Measurements from ENCODE around the gene AGBL3.

The AGBL3 gene

GRCh38 chr7:135147899-135148721 is 161.8 kb downstream of the AGBL3 start, which contains the start of gene TMEM140:
TSS of gene TMEM140 (plus strand) at chr7:135148072. CDS start at chr7:135164442, 16,370 bp downstream.
- no peaks in the 10 kb centered on the region for H3K36me3 ChIP-seq (ENCODE audit: insufficient read depth, insufficient read length, low read length)
- no peak for DNase-seq (ENCODE audit: low read depth, low spot score)
- H3K27me3 ChIP-seq (ENCODE audit: insufficient read depth, insufficient read length), result no peaks in the 10 kb centered on the region
- no peaks in the 10 kb centered on the region for H3K4me1 ChIP-seq (ENCODE audit: insufficient read depth, insufficient read length)
- no peak within 1 kb of the TSS for H3K9ac ChIP-seq (ENCODE audit: insufficient read length, low read depth)
- H3K4me3 ChIP-seq (ENCODE audit: insufficient read length, low read depth), result no peak within 1 kb of the TSS
- no peak for TF ChIP-seq ZNF274 (IDR thresholded peaks at IDR 0.05; ENCODE audit: low read depth, low read length)
- TF ChIP-seq YY1 (IDR thresholded peaks at IDR 0.05; ENCODE audit: insufficient read depth, insufficient read length), result no peak
- TF ChIP-seq SUZ12 (IDR thresholded peaks at IDR 0.05; ENCODE audit: extremely low read depth, insufficient read depth, insufficient read length), result no peak
- H3K9me3 ChIP-seq (ENCODE audit: insufficient read depth, low read length), result no peaks in the 10 kb centered on the region

GRCh38 chr7:135150072-135150782 is 163.9 kb downstream of the AGBL3 start:
- Histone ChIP-seq H3K4me1 (ENCODE audit: insufficient read depth, insufficient read length) (no peaks in the 10 kb centered on the region), H3K4me3 (ENCODE audit: insufficient read length, low read depth) (no peak overlapping the region)
- TF ChIP-seq SUZ12 (IDR thresholded peaks at IDR 0.05; ENCODE audit: extremely low read depth, insufficient read depth, insufficient read length) (no peak), YY1 (IDR thresholded peaks at IDR 0.05; ENCODE audit: insufficient read depth, insufficient read length) (no peak), ZNF274 (IDR thresholded peaks at IDR 0.05; ENCODE audit: low read depth, low read length) (no peak)

GRCh38 chr7:135151132-135151531 is 164.8 kb downstream of the AGBL3 start:
- peaks cover 7% of the 10 kb centered on the region; the same call in 1 of the 2 replicates for H3K9me3 ChIP-seq (ENCODE audit: insufficient read depth, low read length)
- H3K4me1 ChIP-seq (ENCODE audit: insufficient read depth, insufficient read length), result no peaks in the 10 kb centered on the region
- DNase-seq (ENCODE audit: low read depth, low spot score), result no peak
- no peak for TF ChIP-seq SUZ12 (IDR thresholded peaks at IDR 0.05; ENCODE audit: extremely low read depth, insufficient read depth, insufficient read length)
- no peak for TF ChIP-seq YY1 (IDR thresholded peaks at IDR 0.05; ENCODE audit: insufficient read depth, insufficient read length)
- TF ChIP-seq ZNF274 (IDR thresholded peaks at IDR 0.05; ENCODE audit: low read depth, low read length), result no peak
- H3K36me3 ChIP-seq (ENCODE audit: insufficient read depth, insufficient read length, low read length), result no peaks in the 10 kb centered on the region
- no peaks in the 10 kb centered on the region for H3K27me3 ChIP-seq (ENCODE audit: insufficient read depth, insufficient read length)
- H3K9ac ChIP-seq (ENCODE audit: insufficient read length, low read depth), result no peak overlapping the region
- H3K4me3 ChIP-seq (ENCODE audit: insufficient read length, low read depth), result no peak overlapping the region

More at GRCh38 chr7:135150072-135150782, 163.9 kb downstream of the AGBL3 start:
- Histone ChIP-seq H3K9me3 (ENCODE audit: insufficient read depth, low read length) (no peaks in the 10 kb centered on the region), H3K27me3 (ENCODE audit: insufficient read depth, insufficient read length) (no peaks in the 10 kb centered on the region), H3K9ac (ENCODE audit: insufficient read length, low read depth) (no peak overlapping the region), H3K36me3 (ENCODE audit: insufficient read depth, insufficient read length, low read length) (no peaks in the 10 kb centered on the region)
- no peak for DNase-seq (ENCODE audit: low read depth, low spot score)

GRCh38 chr7:135151533-135151932 is 165.2 kb downstream of the AGBL3 start:
- DNase-seq (ENCODE audit: low read depth, low spot score), result no peak
- no peak for TF ChIP-seq SUZ12 (IDR thresholded peaks at IDR 0.05; ENCODE audit: extremely low read depth, insufficient read depth, insufficient read length)
- TF ChIP-seq YY1 (IDR thresholded peaks at IDR 0.05; ENCODE audit: insufficient read depth, insufficient read length), result no peak
- Histone ChIP-seq H3K27me3 (ENCODE audit: insufficient read depth, insufficient read length) (no peaks in the 10 kb centered on the region), H3K9ac (ENCODE audit: insufficient read length, low read depth) (no peak overlapping the region), H3K36me3 (ENCODE audit: insufficient read depth, insufficient read length, low read length) (no peaks in the 10 kb centered on the region), H3K4me3 (ENCODE audit: insufficient read length, low read depth) (no peak overlapping the region), H3K4me1 (ENCODE audit: insufficient read depth, insufficient read length) (no peaks in the 10 kb centered on the region), H3K9me3 (ENCODE audit: insufficient read depth, low read length) (peaks cover 7% of the 10 kb centered on the region; the same call in 1 of the 2 replicates)

- no peak overlapping the region for H3K4me3 ChIP-seq (ENCODE audit: insufficient read length, low read depth)
- no peak for TF ChIP-seq SUZ12 (IDR thresholded peaks at IDR 0.05; ENCODE audit: extremely low read depth, insufficient read depth, insufficient read length)
- no peak for TF ChIP-seq YY1 (IDR thresholded peaks at IDR 0.05; ENCODE audit: insufficient read depth, insufficient read length)
- no peak for TF ChIP-seq ZNF274 (IDR thresholded peaks at IDR 0.05; ENCODE audit: low read depth, low read length)
- H3K9ac ChIP-seq (ENCODE audit: insufficient read length, low read depth), result no peak overlapping the region
- no peaks in the 10 kb centered on the region for H3K27me3 ChIP-seq (ENCODE audit: insufficient read depth, insufficient read length)
- no peak for DNase-seq (ENCODE audit: low read depth, low spot score)
- H3K4me1 ChIP-seq (ENCODE audit: insufficient read depth, insufficient read length), result no peaks in the 10 kb centered on the region
- H3K36me3 ChIP-seq (ENCODE audit: insufficient read depth, insufficient read length, low read length), result no peaks in the 10 kb centered on the region
- peaks cover 10% of the 10 kb centered on the region; the same call in 1 of the 2 replicates for H3K9me3 ChIP-seq (ENCODE audit: insufficient read depth, low read length)
Observed at GRCh38 chr7:135152442-135152841, 166.1 kb downstream of the AGBL3 start.

- Histone ChIP-seq H3K9ac (ENCODE audit: insufficient read length, low read depth) (no peak overlapping the region), H3K9me3 (ENCODE audit: insufficient read depth, low read length) (peaks cover 20% of the 10 kb centered on the region; the same call in 1 of the 2 replicates), H3K4me3 (ENCODE audit: insufficient read length, low read depth) (no peak overlapping the region), H3K36me3 (ENCODE audit: insufficient read depth, insufficient read length, low read length) (no peaks in the 10 kb centered on the region), H3K4me1 (ENCODE audit: insufficient read depth, insufficient read length) (no peaks in the 10 kb centered on the region), H3K27me3 (ENCODE audit: insufficient read depth, insufficient read length) (no peaks in the 10 kb centered on the region)
- DNase-seq (ENCODE audit: low read depth, low spot score), result no peak
- TF ChIP-seq YY1 (IDR thresholded peaks at IDR 0.05; ENCODE audit: insufficient read depth, insufficient read length), result no peak
- no peak for TF ChIP-seq SUZ12 (IDR thresholded peaks at IDR 0.05; ENCODE audit: extremely low read depth, insufficient read depth, insufficient read length)
- TF ChIP-seq ZNF274 (IDR thresholded peaks at IDR 0.05; ENCODE audit: low read depth, low read length), result no peak
Observed at GRCh38 chr7:135154734-135155133, 168.4 kb downstream of the AGBL3 start.

GRCh38 chr7:135156290-135156689 is 170.0 kb downstream of the AGBL3 start:
- H3K9ac ChIP-seq (ENCODE audit: insufficient read length, low read depth), result no peak overlapping the region
- H3K27me3 ChIP-seq (ENCODE audit: insufficient read depth, insufficient read length), result no peaks in the 10 kb centered on the region
- H3K9me3 ChIP-seq (ENCODE audit: insufficient read depth, low read length), result peaks cover 20% of the 10 kb centered on the region; the same call in 1 of the 2 replicates
- no peaks in the 10 kb centered on the region for H3K36me3 ChIP-seq (ENCODE audit: insufficient read depth, insufficient read length, low read length)
- DNase-seq (ENCODE audit: low read depth, low spot score), result no peak
- TF ChIP-seq SUZ12 (IDR thresholded peaks at IDR 0.05; ENCODE audit: extremely low read depth, insufficient read depth, insufficient read length) (no peak), ZNF274 (IDR thresholded peaks at IDR 0.05; ENCODE audit: low read depth, low read length) (no peak), YY1 (IDR thresholded peaks at IDR 0.05; ENCODE audit: insufficient read depth, insufficient read length) (no peak)
- H3K4me3 ChIP-seq (ENCODE audit: insufficient read length, low read depth), result no peak overlapping the region
- no peaks in the 10 kb centered on the region for H3K4me1 ChIP-seq (ENCODE audit: insufficient read depth, insufficient read length)
